Lower lobe of right lung (tissue), 2 donors: ENCODE data around the gene MUC21. TPM values are rescaled to one million over a fixed set of nuclear protein-coding genes. Genes with fewer than 3 reads are reported as not detected.

ENCODE experiments used
- ATAC-seq, 2 donors: fragments of 200-7000 bp; cut with Tn5 transposase; one replicate each; pipeline ENCODE4 v1.9.1; 2020 to 2022; ENCODE audit warnings: mild to moderate bottlenecking in 2 of 2, moderate library complexity in 2 of 2
- DNase-seq: peaks from one replicate; pipeline ENCODE4 v3.0.0-alpha.2; 2020
- H3K27ac ChIP-seq: fragments of 200-600 bp; one replicate; pipeline ENCODE4 v1.8.0; 2022
- H3K27me3 ChIP-seq: fragments of 200-600 bp; one replicate; pipeline ENCODE4 v1.8.0; 2022; ENCODE audit warnings: low read depth
- H3K36me3 ChIP-seq: fragments of 200-600 bp; one replicate; pipeline ENCODE4 v1.8.0; 2022; ENCODE audit warnings: mild to moderate bottlenecking
- H3K4me1 ChIP-seq: fragments of 200-600 bp; one replicate; pipeline ENCODE4 v1.8.0; 2022
- H3K4me3 ChIP-seq: fragments of 200-600 bp; one replicate; pipeline ENCODE4 v1.8.0; 2022; ENCODE audit warnings: mild to moderate bottlenecking
- H3K9me3 ChIP-seq: fragments of 200-600 bp; one replicate; pipeline ENCODE4 v1.8.0; 2022
- intact Hi-C: fragments of 100-400 bp; cut with DNase I; formaldehyde crosslinking; loops from one replicate; pipeline ENCODE4 v1.11.0; 2022
- total RNA-seq: library from RNA; stranded (reverse); fragmentation: NEBNext Ultra II Directional; extraction: Animal tissue kit (Norgen Biotek cat#: 25700); gene quantifications from one replicate; pipeline ENCODE4 v1.2.1, GENCODE V29; 2021
- TF ChIP-seq, protein P1 (sequence below): fragments of 200-600 bp; IDR thresholded peaks from one replicate; pipeline ENCODE4 v1.8.0; 2022; ENCODE audit warnings: antibody characterized with exemption, mild to moderate bottlenecking
- donor health status: DM: no; HTN: yes; CAD: no; lungs with severe emphysema.

The MUC21 gene
- total RNA-seq, 1 donor from 2014 or later, result 3.8 TPM

GRCh38 chr6:31025595-31025994 is 42.1 kb downstream of the MUC21 start:
- H3K4me3 ChIP-seq, result no peak overlapping the region
- intact Hi-C loops, result no loop called here
- no peak overlapping the region for H3K27ac ChIP-seq
- DNase-seq, result no peak
- ATAC-seq, result no peak
- H3K4me1 ChIP-seq, result no peaks in the 10 kb centered on the region
- H3K36me3 ChIP-seq, result no peaks in the 10 kb centered on the region
- H3K27me3 ChIP-seq, result no peaks in the 10 kb centered on the region
- TF ChIP-seq, protein P1, sequence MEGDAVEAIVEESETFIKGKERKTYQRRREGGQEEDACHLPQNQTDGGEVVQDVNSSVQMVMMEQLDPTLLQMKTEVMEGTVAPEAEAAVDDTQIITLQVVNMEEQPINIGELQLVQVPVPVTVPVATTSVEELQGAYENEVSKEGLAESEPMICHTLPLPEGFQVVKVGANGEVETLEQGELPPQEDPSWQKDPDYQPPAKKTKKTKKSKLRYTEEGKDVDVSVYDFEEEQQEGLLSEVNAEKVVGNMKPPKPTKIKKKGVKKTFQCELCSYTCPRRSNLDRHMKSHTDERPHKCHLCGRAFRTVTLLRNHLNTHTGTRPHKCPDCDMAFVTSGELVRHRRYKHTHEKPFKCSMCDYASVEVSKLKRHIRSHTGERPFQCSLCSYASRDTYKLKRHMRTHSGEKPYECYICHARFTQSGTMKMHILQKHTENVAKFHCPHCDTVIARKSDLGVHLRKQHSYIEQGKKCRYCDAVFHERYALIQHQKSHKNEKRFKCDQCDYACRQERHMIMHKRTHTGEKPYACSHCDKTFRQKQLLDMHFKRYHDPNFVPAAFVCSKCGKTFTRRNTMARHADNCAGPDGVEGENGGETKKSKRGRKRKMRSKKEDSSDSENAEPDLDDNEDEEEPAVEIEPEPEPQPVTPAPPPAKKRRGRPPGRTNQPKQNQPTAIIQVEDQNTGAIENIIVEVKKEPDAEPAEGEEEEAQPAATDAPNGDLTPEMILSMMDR, result no peak
- H3K9me3 ChIP-seq, result no peaks in the 10 kb centered on the region

DNA sequence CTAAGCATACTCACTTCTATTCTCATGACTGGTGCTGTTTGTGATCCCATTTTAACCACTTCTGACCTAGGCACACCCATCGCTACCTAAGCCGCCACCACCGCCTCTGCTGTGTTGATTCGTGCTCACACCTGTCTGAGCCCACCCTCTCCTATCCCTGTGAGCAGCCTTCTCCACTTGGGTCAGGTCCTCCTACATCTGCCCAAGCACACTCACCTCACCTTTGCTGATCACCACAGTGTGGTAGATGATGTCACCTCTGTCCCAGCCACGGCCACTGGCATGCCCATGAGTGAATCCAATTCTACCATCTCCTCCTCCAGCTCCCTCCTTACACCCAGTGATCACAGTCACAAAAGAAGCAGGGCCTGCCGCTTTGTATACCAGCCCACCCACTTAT is 47.6 kb downstream of the MUC21 start:
- H3K27ac ChIP-seq, result no peak overlapping the region
- intact Hi-C loops, result no loop called here
- H3K4me1 ChIP-seq, result no peaks in the 10 kb centered on the region
- ATAC-seq (no peak), DNase-seq (no peak)
- H3K36me3 ChIP-seq, result no peaks in the 10 kb centered on the region
- H3K27me3 ChIP-seq, result no peaks in the 10 kb centered on the region
- TF ChIP-seq, protein P1, result no peak
- no peaks in the 10 kb centered on the region for H3K9me3 ChIP-seq
- no peak overlapping the region for H3K4me3 ChIP-seq

GRCh38 chr6:31033075-31033474 is 49.6 kb downstream of the MUC21 start:
- Histone ChIP-seq H3K9me3 (no peaks in the 10 kb centered on the region), H3K27me3 (no peaks in the 10 kb centered on the region), H3K4me3 (no peak overlapping the region), H3K36me3 (no peaks in the 10 kb centered on the region), H3K4me1 (no peaks in the 10 kb centered on the region), H3K27ac (no peak overlapping the region)
- TF ChIP-seq, protein P1, result no peak
- intact Hi-C loops, result no loop called here
- no peak for ATAC-seq
- no peak for DNase-seq

GRCh38 chr6:31035862-31036497 is 52.5 kb downstream of the MUC21 start:
- TF ChIP-seq, protein P1, result no peak
- ATAC-seq (no peak), DNase-seq (no peak)
- intact Hi-C loops, result no loop called here
- H3K36me3 ChIP-seq, result no peaks in the 10 kb centered on the region
- H3K27ac ChIP-seq, result no peak overlapping the region
- no peaks in the 10 kb centered on the region for H3K9me3 ChIP-seq
- no peaks in the 10 kb centered on the region for H3K27me3 ChIP-seq
- H3K4me1 ChIP-seq, result no peaks in the 10 kb centered on the region
- no peak overlapping the region for H3K4me3 ChIP-seq

DNA sequence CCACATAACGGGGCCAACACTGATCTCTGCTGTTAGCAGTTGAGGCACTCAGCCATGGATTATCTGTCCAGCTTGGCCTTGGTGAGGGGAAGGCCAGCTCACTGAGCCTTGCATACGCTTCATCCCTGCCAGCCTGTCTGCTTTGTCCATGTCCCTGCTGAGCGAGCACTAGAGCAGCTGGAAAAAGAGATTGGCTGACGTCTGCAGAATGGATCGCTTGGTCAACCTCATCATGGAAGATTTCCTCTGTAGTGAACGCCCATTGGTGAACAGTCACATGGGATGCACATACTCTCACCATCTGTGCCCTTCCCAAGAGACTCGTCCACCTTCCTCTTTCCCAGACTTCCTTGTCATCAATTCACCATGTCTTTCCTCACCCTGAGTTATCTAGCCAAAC is 53.7 kb downstream of the MUC21 start:
- TF ChIP-seq, protein P1, result no peak
- ATAC-seq (no peak), DNase-seq (no peak)

More for the DNA sequence above, 53.7 kb downstream of the MUC21 start:
- no peak overlapping the region for H3K27ac ChIP-seq
- no peak overlapping the region for H3K4me3 ChIP-seq
- H3K27me3 ChIP-seq, result no peaks in the 10 kb centered on the region
- H3K36me3 ChIP-seq, result no peaks in the 10 kb centered on the region
- intact Hi-C loops, result no loop called here
- H3K4me1 ChIP-seq, result no peaks in the 10 kb centered on the region
- H3K9me3 ChIP-seq, result no peaks in the 10 kb centered on the region
